Muscle of arm (tissue), 12 donors: ENCODE measurements around the gene CYP46A1. TPM values are rescaled to one million over a fixed set of nuclear protein-coding genes. Genes with fewer than 3 reads are reported as not detected.

Experiments used
- DNase-seq: peaks from one replicate; pipeline ENCODE4 v3.0.0-alpha.2; 2013
- polyA plus RNA-seq, 12 donors: library from polyadenylated mRNA; unstranded; fragments of 120-200 nt; gene quantifications; one replicate each; pipeline ENCODE4 v1.2.1, GENCODE V29; 2013; ENCODE audit not compliant: insufficient read length in 12 of 12

The CYP46A1 gene
- polyA plus RNA-seq, 12 donors = 1.9 to 6.5 (median 3.1) TPM; not detected in 1

DNA sequence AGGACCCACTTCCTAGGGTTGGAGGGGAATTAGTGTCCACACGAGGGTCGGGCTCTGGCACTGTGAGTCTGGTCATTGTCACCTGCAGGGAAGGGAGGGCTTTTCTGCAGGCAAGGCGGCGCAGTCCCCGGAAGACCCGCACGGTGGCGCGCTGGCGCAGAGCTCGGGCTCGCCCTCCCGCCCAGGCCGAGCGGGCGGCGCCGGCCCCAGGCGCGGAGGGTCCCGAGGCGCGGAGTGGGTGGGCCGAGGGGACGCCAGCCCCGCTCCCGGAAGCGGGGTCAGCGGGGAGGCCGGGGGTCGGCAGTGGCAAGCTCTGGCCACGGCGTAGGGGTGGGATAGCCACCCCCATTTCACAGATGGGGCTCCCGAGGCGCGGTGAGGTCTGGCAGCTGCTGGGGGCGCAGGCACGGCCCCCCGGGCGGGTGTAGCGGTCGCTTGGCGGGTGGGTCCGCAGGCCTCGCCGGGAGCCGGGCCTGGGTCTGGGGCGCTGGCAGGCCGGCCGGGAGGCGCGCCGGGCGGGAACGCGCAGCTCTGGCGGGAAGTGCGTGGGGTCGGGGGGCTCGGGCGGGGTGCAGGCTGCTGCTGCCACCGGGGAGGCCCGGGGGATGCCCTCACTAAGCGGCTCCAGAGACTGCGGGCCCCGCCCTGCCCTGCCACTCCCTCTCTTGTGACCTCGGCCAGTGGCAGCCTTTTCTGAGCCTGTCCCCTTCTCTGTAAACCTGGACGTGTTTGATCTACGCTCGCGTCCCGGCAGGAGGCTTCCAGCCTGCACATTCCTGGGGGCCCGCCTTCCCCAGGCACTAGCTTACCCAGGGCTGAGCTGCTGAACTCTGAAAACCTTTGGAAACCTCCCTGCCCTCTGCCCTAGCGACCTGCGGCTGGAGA, 46.1 kb downstream of the CYP46A1 start:
- DNase-seq = peak; percentile 71

DNA sequence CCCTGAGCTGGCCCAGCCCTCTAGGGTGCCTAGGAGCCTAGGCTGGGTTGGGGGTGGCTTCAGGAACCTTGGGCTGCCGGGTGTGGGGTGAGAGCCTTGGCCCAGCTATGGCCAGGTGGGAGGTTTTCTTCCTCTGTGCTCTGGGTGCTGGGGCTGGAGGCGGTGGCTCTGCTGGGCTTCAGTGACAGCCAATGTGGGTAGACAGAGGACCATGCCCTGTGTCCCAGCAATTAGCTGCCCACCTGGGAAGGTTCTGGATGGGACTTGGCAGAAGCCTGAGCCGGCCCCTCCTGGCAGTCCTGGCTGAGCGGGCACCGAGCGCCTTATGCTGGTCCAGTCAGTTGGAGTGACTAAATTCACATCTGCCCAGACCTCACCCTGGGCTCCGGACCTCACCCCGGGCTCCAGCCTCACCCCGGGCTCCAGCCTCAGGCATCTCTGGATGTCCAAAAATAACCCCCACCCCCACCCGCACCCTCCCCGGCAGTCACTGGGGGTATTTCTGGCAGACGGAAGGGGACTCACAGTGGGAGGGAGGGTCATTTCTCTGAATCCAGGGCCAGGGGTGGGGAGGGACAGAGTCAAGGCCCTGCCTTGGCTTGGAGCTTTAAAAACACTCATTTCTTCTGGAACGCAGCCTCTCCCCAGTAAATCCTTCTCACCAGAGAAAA, 46.9 kb downstream of the CYP46A1 start:
- DNase-seq = no peak

DNA sequence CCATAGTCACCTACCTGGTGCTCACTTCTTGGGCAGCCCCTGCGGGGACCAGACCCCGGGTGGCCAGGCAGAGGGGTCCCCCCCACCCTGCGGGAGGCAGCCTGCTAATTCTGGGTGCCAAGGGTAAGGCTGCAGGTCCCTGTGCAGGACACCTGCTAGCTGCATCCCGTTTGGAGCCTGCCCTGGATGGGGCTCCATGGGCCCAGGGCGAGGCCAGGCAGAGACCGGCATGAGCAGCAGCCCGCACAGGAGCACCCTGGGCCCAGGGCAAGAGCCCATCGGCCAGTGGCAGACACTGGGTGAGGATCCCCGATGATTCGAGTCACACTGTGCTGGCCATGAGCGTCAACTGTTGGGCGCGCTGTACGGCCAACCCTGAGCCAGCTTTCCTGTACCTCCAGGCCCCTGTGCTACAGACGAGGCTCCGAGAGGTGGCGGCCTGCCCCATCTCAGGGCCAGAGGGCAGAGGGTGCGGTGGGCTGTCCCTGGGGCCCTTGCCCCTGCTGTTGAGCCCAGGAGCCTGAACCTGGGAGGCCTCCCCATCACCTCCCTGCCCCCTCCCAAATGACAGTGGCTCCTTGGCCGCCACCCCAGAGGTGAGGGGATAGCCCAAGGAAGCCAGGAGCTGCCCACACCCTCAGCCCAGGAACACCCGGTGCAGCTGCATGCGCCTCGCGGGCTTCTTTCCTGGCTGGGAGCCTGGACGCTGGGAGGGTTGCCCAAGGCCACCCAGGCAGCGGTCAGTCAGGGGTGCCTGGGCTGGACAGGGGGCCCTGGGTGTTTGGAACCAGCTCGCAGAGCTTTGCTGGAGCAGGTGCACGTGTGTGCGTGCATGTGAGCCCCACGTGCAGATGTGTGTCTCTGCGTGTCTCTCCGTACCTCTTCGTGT, 47.7 kb downstream of the CYP46A1 start:
- no peak for DNase-seq

DNA sequence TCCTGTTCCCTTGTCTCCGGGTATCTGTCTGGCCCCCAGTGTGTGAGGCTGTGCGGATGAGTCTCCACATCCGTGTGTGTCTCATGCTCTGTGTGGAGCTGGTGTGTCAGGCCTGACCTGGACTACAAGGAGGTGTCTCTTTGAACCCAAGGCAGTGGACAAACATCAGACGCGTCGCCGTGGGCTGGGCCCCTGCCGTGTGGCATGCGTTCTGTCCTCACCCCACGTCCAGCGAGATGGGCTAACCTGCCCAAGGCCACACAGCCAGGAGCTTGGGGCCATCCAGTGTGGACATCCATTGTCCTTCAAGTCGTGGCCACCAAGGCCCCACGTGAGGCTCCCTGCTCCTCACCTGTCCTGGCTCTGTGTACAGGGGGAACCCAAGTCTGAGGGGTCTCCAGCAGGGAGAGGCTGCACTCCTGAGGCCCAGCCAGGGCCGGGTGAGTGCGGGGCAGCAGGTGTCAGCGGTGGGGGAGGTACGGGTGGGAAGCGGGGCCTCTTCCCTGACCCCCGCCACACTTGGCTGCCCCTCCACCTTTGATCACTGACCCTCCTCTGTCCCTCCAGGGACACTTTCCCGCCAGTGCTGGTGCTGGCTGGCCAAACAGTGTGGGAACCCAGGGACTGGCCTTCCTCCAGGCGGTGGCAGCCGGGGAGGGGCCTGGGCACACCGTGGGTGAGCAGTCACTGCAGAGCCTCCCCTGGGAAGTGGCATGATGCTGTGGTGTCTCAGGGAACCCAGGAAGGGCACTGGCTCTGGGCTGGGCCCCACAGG, 48.5 kb downstream of the CYP46A1 start:
- no peak for DNase-seq

DNA sequence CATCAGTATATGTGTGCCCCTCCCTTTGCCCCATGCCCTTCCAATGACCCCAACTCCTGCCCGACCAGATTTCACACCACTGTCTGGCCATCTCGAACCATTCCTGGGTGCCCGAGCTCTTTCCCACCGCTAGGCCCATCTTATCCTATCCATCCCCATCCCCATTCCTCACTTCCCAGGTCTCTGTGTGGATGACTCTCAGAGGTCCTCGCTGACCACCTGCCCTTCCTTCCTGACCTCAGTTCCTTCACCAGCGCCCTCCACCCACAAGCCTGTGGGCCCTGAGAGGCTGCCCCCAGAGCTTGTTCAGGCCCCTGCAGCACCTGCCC, 49.1 kb downstream of the CYP46A1 start:
- DNase-seq = no peak

DNA sequence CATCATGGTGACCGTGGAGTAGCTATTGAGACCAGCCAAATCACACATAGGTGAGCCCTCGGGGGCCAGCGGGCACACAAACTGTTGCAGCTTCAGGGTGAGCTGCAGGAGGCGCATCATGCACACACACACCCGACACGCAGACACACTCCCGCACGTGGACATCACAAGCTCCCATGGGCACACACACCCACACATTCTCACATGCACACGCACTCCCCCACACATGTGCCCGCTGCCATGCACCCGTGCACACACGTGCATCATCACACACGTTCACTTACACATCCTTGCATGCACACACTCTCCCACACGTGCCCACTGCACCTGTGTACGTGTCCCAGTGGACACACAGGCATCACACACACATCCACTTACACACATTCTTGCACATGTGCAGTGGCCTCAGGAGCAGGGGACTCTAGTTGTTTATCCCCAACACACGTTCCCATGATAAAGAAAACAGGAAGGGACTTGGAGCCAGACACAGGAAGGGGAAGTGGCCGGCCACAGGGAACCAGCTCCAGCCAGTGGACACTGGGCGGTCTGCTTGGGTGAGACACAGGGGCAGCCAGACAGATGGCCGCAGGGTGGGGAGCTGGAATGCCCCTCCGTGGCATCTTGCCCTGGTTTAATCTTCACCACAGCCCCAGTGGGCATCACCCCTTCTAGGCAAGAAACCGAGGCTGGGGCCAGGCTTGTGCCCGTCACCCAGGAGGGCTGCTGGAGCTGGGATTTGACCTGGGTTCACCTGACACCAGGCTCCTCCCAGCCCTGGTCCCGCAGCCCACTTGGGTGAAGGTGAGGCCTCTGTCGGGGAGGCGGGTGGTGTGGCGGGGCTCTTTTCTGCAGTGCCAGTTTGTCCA, 49.7 kb downstream of the CYP46A1 start:
- DNase-seq = no peak

DNA sequence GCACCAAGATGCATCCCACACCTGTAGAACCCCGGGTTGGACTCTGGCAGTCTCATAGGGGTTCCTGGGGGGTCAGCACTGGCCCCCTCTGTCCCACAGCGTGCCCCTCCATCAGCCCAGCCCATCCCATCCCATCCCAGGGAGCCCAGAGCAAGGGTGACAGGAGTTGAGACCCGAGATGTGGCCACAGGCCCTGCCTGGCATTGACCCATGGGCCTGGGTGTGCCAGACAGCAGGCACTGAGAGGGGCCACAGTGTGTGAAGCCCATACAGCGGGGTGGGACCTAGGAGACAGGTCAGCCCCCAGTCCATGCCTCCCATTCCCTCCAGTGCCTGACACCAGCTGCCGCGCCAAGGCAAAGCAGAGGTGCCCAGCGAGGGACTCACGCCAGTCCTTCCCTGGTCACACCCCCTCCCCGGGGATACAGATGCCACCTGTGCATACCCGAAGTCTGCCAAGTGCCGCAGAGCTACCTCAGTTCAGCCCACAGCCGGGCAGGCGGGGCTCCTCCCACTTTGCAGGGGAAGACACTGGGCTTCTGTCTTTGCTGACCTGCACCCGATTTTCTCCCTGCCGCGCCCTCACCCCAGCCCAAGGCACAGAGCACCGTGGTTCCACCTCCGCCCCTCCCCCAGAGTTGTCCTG, 50.4 kb downstream of the CYP46A1 start:
- no peak for DNase-seq

DNA sequence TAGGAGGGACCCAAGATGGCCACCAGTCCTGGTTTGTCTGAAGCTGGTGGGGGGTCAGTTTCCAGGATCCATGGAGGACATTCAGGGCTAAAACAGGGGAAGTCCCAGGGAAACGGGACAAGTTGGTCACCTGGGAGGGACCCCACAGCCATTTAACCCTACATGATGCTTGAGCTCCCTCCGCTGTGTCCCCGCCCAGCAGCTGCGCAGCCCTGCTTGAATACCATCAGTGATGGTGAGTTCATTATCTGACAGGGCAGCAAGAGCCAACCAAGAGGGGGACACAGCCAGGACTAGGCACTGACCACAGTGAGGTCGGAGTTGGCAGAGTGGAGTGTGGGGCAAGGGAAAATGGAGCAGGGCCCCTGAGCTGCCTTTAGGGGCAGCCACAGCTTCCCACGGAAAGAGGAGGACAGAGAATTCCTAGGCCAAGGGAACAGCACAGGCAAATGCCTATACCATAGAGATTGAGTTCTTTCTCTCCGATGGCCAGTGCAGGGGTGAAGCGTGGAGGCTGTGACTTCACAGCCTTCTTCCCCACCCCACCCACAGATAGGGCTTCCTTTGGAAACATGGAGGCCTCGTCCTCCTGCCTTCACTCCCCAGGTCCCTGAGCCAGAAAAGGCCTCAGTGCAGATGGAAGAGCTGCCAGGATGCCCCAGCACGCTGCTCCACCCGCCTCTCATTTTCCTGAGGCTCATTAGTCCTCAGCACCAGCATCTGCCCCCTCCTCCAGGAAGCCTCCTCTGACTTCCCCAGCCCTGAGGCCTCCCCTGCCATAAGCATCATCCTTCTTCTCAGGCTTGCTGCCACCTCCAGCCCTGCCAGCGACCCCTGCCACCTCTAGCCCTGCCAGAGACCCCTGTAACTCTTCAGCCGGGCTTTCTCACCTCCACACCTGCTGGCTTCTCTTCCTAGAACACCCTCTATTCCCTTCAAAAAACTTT, 51.4 kb downstream of the CYP46A1 start:
- no peak for DNase-seq

DNA sequence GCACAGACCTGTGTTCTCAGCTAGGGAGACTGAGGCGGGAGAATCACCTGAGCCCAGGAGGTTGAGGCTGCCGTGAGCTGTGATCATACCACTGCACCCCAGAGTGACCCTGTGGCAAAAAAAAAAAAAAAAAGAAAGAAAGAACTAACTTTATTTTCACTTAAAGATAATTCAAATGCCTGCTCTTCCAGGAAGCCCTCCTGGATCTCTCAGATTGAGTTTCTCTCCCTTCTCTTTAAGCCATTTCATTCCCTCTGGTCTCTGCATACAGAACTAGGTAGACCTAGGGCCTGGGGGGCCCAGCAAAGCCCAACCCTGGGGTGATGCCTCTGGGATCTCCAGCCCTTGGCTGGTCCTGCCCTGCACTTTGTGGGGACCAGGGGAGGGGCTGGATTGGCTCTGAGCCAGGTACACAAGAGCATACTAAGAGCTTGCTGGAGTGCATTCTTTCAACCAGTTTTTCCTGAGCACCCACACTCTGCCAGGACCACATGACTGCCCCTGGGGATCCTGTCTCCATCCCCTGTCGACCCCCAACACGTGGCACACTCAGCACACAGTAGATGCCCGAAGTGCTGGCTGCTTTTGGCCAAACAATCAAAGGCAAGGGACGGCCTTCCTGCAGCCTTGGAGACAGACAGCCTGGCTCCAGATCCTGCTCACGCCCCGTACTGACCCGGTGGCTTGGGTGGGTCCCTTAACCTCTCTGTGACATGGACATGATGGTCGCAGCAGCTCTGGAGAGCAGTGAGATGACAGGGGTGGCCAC, 52.7 kb downstream of the CYP46A1 start:
- DNase-seq = no peak

DNA sequence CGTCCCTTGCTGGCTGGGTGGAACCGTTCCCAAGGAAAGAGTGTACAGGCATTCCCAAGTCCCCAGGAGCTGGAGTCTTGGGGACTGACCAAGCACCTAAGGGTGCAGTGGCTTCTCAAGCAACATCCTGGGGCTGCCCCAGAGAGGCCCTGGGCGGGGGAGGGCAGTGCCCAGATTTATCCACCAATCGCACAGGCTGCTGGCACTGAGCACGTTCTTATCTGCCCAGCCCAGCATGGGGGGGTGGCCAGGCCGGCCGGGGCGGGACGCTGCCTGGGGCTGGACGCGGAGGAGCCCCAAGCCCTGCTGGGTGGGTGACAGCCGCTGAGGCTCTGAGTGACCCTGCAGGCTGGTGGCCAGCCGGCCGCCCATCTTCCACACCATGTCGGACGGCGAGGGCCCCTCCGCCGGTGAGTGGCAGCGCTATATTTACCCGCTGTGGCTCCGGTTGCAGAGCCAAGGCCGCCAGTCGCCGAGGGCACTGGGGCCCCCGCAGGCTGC, 53.4 kb downstream of the CYP46A1 start:
- DNase-seq = no peak

DNA sequence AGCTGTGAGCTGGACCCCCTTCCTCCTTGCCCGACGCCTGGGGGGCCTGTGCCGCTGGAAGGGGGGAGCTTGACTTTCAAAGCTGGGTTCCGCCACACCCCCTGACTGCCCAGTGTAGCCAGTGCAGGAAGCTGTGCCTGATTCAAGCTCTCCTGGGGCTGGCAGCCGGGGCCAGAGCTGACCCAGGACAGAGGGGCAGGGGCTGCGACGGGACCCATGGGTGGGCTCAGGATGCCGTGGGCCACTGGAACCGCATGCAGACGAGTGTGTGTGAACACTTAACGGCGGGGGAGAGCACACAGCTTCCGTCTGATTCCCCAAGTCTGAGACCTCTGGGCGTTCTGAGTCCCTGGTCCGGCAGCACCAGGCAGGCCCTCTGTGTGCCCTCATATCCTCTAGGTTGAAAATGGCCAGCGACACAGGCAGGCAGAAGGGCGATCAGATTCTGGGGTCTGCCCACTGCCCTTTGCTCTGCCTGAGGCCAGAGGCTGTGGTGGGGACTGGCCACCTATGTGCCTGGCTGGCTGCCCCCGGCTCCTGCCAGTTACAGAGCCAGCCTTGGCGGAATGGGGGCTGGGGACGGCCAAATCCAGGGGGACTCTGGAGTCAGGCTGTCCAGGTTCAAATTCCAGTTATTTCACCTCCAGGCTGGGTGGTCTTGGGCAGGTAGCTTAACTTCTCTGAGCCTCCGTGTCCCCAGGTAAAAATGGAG, 54.0 kb downstream of the CYP46A1 start:
- DNase-seq = no peak

DNA sequence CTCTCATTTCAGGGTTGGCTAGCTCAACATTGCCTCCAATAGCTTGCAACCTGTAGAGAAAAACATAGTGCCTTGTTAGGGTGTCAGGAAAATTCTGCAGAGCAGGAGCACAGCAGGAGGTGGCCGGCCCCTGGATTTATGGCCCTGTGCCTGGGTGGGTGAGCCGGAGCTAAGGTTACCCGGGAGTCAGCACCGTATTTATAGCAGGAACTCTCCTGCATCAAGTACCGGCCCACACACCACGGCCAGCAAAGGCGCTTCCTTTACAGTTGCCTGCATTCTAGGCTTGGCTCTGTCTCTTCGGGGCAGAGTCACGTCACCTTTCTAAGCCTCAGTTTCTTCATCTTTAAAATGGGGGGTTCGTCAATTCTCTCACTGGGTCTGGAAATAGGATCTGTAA, 56.3 kb downstream of the CYP46A1 start:
- no peak for DNase-seq

DNA sequence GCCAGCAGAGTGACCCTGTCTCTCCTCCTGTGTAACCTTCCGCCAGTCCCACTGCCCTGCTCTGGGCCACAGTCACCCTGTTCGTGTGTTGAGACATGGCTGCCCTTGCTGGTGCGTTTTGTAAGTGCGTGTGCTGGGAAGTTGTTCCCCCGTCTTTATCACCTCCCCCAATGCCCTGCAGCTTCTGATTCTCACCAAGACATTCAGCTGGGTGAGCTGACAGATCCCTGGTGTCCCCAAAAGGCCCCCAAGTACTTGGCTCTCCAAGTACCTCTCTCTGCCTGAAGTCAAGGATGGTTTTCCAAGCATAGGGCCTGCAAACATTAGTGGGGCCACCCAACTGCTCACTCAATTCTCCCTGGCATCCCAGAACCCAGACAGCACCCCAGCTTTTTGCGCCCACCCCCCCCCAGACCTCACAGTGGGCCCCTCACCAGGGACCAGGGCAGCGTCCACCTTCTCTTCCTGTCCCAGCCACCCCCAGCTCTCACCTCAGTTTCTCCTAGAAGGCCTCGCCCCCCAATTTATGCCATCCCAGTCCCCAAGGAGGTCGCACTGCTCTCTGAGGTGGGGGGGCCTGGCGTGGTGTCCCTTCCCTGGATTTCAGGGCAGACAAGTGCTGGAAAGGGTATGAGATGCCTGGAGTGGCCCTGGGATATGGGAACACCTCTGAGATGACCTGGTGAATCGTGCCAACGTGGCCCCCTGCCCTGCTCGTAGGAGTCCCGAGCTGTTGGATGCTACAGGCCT, 57.3 kb downstream of the CYP46A1 start:
- DNase-seq = no peak

DNA sequence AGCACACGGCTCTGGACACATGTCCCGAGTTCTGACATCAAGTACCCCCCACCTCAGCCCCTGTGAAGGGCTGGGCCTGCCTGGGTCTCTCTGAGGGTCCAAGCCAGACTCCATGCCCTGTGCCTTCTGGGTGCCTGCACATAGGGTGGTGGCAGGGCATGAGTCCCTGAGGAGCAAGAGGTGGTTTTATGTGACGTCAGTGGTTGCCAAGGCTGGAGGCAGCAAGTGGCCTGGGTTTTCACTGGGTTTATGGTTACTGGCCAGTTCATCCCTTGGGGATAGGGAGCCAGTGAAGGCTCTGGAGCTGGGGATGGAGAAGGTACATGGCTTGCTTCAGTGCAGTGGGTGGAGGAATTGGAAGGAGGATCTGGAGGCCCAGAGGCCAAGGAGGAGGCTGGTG, 58.0 kb downstream of the CYP46A1 start:
- no peak for DNase-seq

DNA sequence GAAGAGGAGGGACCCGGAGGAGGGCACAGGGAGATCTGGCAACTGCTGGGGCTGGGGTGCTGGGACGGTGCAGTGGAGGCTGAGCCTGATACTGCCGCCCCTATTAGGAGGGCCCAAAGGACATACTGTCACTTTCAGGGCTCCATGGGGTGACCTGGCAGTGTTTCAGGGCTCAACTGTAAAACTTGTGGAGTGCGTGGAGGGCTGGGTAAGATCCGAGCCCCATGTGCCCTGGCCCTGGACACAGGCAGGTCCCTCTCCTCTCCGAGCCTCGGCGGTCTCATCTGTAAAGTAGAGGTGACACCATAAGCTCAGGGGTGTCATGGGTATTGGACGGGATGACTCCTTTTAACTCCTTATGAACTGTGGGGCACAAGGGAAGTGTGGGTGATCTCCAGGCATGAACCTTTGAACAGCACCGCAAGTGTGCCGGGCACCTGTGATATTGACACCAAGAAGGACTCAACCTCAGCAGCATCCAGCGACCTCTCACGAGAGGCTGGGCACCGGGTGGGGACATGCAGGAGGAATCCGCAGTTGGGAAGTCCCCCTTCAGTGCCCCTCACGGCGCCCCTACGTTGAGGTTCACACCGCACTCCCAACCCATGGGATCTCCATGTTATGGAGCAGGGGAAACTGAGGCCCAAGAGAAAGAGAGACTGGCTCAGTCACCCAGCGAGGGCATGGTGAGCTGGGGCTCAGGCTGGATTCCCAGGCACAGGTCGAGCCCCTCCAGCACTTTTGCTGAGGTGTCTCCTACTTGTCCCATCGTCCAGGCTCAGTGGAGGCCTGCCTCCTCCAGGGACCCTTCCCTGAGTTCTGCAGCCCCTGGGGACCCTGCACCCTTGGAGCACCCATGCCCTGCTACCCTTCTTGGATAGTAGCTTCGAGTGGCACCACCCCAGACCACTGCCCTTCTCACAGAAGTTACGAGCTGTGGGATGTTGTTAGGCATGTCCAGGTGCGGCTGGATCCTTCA, 58.7 kb downstream of the CYP46A1 start:
- no peak for DNase-seq
